Epithelial cell of umbilical artery (primary cell): ENCODE data around the gene PSG4. TPM values are rescaled to one million over a fixed set of nuclear protein-coding genes. Genes with fewer than 3 reads are reported as not detected.

ENCODE experiments used
- total RNA-seq: library from RNA; depleted of rRNA; stranded (reverse); fragments of >200 nt; gene quantifications from 2 replicates; pipeline ENCODE4 v1.2.3, GENCODE V29; 2014

The PSG4 gene
- not detected in 2 replicates for total RNA-seq

DNA sequence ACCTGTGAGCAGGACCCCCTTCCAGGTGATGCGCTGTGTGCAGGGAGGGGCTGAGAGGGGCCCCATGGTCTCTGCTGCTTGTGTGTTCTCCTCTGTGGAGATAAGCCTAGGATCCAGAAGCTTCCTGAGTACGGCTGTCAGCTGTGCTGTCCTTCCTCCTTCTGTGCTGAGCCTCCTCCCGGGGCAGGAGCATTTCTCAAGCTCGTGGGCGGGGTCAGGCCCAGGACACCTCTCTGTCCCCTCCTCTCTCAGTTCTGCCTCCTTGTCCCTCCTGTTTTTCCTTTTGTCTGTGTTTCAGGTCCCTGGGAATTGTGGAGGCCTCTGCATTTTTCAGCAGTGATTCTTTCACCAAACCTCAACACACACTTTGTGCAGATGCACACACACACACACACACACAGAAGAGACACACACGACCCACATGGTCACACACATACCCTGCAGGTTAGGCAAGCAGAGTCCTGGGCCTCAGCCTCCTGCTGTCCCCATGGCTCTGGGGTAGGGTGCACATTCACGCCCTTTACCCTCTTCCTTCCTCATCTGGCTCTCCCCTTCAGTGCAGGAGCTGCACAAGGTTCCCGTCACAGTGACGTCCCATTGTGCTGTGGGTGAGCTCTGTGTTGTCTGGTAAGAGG is at the start of gene PSG4:
PSG4 (minus strand) TSS at position 168 of the 635 bp plus-strand sequence; CDS start at position 66, 102 bp downstream.

GRCh38 chr19:43186311-43186935 is 19.0 kb downstream of the PSG4 start, which contains the start of gene PSG5:
PSG5 (minus strand) TSS chr19:43186536; CDS start chr19:43186405, 131 bp downstream.

Other genes with a start within 250 kb of the PSG4 start
- not detected in 2 replicates for gene PSG11, start 179.2 kb downstream of the PSG4 start, total RNA-seq
- gene PSG2, start 122.9 kb downstream of the PSG4 start, total RNA-seq: not detected in 2 replicates
- gene PSG5, start 19.1 kb downstream of the PSG4 start, total RNA-seq: not detected in 2 replicates
- not detected in 2 replicates for gene PSG9, start 63.9 kb upstream of the PSG4 start, total RNA-seq
- not detected in 2 replicates for gene CD177, start 148.0 kb upstream of the PSG4 start, total RNA-seq
- gene TEX101, start 209.3 kb upstream of the PSG4 start, total RNA-seq: not detected in 2 replicates